ENCODE measurements around the gene ABCA3.
"Not testable (repeated sequence)": the region's sequence is repeated elsewhere in the genome, so short reads cannot be mapped to it uniquely, and the experiment has no call there.

ABCA3 gene

DNA sequence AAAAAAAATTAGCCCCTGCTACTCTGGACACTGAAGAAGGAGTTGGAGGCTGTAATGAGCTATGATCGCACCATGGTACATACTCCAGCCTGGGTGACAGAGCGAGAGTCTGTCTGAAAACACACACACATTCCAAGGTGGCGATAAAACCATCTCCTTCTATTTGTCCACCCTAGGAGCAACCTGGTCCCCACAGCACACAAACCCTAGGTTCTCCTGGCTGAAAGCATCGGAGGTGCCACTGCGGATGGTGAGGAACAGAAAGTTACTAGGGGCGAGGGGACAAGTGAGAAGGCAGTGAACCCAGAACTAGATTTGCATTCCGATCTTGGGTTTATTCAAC lies 87.8 kb downstream of the ABCA3 start:
- DNase-seq = no peak

DNA sequence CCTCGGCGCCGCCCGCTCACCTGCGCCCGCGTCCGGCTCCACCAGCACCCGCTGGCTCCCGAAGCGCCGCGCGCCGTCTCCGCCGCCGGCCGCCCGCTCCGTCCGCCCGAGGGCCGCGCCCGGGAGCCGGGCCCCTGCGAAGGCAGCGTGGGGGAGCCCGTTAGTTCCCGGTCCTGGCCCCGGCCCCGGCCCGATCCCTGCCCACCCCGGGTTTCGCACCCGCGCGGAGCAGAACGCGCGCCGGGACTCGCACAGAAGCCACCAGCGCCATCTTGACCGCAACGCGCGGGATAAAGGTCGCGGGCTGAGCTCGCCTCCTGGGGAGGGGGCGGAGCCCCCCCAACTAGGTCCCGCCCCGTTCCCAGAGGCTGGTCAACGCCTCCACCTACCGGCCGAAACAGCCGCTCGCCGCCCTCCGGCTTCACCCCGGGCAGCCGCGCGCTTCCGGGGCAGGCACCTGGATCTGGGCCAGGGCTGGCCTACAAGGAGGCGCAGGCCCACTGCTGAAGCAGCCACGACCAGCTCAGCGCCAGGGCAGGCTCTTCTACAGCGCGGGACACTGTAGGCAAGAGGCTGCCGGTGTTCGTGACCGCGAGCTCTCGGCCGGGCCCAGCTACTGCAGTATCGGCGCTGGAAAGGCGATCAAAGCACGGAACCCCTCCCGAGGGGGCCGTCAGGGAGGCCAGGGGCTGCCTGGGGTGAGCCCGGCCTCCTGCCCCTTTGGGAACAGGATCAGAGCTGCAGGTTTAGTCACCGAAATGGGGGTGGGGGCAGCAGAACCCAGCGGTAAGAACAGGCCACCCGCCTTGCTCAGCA lies 89.0 kb downstream of the ABCA3 start, which contains the start of gene ECI1:
Gene ECI1, minus strand, starts transcription at position 292 of the 816 bp plus-strand sequence. Its CDS starts 21 bp downstream, at position 271.
- DNase-seq = peak; percentile 85

DNA sequence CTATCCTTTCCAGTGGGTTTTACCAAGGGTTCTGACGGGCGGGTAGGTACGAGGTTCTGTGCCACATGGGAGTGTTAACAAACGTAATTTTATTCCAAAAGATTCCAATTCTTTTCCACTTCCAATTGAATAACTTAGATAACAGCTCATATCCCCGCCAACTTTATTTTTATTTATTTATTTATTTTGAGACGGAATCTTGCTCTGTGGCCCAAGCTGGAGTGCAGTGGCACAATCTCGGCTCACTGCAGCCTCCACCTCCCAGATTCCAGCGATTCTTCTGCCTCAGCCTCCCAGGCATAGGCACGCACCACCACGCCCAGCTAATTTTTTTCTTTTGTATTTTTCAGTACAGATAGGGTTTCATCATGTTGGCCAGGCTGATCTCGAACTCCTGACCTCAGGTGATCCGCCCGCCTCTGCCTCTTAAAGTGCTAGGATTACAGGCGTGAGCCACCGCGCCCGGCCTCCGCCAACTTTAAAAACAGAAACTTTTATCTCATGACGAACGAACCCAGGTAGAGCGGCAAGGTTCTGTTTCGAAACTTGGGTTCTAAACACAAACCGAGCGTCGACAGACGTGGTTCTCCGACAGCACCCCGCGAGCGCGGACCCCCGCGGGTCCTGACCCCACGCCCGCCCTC lies 89.8 kb downstream of the ABCA3 start:
- DNase-seq = no peak

- no peak for DNase-seq
Measured at GRCh38 chr16:2246301-2246885, 94.1 kb downstream of the ABCA3 start.

- no peak for DNase-seq
Measured at GRCh38 chr16:2244926-2245795, 95.4 kb downstream of the ABCA3 start.

GRCh38 chr16:2244301-2244700 lies 96.2 kb downstream of the ABCA3 start:
- DNase-seq = no peak

- DNase-seq = no peak
Measured at GRCh38 chr16:2243781-2244180, 96.7 kb downstream of the ABCA3 start.

DNA sequence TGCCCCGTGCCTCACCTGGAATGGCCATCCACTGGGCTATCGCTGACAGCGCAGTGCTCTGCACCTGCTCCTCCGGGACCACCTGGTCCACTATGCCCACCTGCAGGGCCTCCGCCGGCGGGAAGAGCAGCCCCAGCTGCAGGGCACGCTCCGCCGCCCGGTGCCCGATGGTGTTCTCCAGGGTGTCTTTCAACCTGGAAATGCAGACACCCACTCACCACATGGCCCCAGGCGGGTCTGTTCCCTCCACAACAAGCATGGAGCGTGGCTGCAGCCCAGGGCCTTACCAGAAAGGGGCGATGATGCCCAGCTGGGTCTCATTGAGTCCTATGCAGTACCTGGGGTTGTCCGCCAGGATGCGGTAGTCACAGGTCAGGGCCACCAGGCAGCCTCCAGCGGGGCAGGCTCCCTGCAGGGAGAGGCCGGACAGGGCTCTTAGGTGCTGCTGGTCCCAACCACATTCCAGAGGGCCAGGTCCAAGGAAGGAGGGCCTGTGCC lies 97.4 kb downstream of the ABCA3 start:
- DNase-seq = no peak

DNA sequence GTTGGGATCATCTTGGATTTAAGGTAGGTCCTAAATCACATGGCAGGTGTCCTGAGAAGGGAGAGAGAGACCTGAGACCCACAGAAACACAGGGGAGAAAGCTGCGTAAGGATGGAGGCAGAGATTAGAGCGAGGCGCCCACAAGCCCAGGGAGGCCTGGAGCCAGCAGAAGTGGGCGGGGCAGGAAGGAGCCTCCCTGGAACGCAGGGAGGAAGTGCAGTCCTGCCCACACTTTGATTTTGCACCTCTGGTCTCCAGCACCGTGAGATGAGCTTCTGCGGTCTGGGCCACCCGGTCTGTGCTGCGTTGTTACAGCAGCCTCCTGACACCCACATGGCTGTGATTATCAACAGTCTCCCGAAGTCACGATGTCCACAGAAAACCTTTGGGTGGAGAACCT lies 97.9 kb downstream of the ABCA3 start:
- DNase-seq = no peak

DNA sequence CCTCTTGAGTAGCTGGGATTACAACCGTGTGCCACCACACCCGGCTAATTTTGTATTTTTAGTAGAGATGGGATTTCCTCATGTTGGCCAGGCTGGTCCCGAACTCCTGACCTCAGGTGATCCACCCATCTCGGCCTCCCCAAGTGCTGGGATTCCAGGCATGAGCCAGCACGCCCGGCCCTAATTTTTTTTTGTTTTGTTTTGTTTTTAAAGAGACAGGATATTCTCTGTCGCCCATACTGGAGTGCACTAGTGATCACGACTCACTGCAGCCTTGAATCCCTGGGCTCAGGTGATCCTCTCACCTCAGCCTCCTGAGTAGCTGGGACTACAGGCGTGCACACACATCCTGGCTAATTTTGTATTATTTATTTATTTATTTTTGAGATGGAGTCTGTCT lies 100.2 kb downstream of the ABCA3 start:
- DNase-seq = not testable (repeated sequence)

DNA sequence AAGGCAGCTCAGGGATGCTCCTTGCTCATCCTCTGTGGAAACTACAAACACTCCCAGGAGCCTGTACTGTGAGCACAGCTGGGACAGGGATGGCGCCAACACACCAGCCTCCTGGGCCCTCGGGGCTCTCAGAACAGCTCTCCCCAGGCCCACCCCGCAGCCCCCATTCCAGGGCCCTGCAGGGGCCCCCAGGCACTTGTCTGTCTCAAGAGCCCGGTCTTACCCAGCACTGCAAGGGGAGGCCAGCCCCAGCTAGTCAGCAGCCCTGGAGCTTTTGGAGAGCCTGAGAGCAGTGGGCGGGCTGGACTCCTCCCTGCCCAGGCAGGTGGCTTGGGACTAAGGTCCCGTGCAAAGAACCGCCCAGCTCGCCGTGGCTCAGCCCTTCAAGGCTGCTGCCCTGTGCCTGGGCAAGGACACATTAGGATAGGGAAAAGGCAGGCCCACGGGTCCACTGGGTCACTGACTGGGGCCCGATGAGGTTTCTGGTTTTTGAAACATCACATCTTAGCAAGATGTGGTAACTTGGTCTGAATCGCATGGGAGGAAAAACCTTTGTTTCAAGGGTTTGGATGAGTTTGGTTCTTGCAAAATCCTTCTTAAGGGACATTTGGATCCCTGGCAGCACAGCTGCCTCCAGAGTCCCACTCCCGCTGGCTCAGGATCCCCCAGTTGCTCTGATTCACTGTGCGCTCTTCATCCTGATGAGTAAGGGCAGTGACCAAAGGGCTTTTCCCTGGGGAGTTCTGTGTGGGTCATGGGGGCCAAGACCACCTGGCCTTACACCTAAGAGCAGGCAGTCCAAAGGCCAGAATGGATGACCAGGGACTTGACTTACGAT lies 101.5 kb downstream of the ABCA3 start:
- DNase-seq = no peak

- no peak for DNase-seq
Measured at GRCh38 chr16:2238150-2238837, 102.2 kb downstream of the ABCA3 start.

- no peak for DNase-seq
Measured at GRCh38 chr16:2237493-2238149, 102.9 kb downstream of the ABCA3 start.

- no peak for DNase-seq
Measured at GRCh38 chr16:2237102-2237482, 103.4 kb downstream of the ABCA3 start.

GRCh38 chr16:2236337-2237101 lies 104.0 kb downstream of the ABCA3 start, which contains the start of gene DNASE1L2:
Gene DNASE1L2 (plus strand): TSS chr16:2236444. CDS start chr16:2236817, 373 bp downstream.
- no peak for DNase-seq

DNA sequence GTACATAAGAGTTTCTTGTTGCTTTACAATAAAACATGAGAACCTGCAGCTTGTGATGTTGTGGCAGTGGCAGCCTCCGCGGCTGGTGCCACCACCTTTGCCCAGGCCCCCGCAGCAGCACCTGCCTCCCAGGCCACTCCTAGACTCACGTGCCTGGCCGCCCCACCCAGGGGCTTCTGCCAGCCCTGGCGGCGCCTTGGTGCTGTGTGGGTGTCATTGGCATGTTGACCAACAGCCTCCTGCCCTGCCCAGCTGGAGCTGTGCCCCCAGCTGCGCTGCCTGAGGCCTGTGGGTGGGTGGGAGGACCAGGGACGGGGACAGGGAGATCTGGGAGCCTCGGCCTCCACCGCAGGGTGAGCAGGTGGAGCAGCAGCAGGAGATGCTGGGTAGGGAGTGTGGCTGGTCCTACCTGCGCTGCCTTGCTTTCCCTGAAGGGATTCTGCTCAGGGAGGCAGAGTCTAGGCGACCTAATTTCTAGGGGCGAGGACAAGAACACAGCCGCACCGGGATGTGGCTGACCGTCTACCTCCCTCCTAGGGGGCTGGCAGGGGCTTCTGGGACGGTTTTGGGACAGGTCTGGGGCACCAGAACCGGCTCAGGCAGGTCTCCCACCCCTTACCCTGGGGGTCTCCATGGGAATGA lies 104.7 kb downstream of the ABCA3 start:
- DNase-seq = no peak

- no peak for DNase-seq
Measured at GRCh38 chr16:2235234-2235651, 105.3 kb downstream of the ABCA3 start.

DNA sequence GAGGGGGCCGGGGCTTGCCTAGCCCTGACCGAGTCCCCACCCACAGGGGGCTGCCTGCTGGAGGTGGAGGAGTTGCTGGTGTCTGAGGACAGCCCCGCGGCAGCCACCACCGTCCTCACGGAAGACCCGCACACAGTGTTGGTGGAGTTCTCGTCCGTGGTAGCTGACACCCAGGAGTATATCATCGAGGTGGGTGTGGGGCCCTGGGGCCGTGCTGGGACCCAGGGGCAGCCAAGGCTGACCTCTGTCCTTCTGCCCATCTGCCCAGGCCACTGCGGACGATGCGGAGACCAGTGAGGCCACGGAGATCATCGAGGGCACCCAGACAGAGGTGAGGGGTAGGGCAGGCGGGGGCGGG lies 105.7 kb downstream of the ABCA3 start:
- no peak for DNase-seq

Data from SHP77 treated with DMSO at 0.1 percent for 48 hours (cell line).